ENCODE data around the gene ADAMTSL3.
"Not testable (repeated sequence)": the region's sequence is repeated elsewhere in the genome, so short reads cannot be mapped to it uniquely, and the experiment has no call there.

ADAMTSL3 gene

DNA sequence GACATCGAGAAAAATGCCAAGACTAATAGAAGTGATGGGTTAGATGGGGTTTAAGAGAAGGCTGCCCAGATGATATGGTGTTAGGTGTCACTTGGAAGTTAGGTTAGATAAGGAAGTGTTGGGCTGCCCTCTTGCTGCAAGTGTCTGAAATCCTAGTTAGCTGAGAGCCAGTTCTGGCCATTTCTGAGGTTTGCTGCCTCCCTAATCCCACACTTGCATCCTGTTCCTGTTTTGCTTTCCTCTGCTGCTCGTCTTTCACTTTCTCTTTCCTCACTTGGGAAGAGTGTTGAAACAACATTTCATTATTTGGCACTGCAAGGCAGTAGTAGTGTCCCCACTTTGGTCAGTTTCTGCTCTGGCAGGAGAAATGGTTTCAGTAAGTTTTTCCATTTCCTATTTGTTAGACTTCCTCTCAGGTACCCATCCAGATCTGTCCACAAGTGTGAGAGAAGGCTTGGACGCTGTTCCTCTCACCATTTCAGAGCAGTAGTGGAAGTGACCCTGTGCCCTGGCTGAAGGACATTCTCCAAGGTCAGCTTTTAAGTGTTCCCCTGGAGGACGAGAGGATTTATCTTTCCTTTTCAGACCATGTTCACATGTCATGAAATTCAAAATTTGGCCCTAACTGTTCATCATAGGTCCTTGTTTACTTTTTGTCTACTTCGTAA is 93.3 kb downstream of the ADAMTSL3 start:
- no peak for DNase-seq (ENCODE audit: low read depth)

DNA sequence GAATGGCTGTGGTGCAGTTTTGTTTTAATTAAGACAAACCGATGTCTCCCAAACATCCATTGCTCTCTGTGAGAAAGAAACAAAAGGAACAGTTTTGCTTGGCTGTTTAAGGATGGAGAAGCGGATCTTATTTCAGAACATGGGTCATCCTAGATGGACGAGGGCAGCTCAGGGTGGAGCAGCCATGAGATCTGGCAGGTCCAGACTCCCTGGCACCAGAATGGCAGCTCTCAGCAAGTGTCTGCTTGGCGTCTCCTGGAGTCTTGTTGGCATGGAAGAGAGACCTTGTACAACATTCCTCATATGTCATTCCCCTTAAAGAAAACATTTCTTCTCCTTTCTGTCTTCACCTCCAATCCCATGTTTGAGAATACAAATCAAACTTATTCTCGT is 93.8 kb downstream of the ADAMTSL3 start:
- no peak for DNase-seq (ENCODE audit: low read depth)

DNA sequence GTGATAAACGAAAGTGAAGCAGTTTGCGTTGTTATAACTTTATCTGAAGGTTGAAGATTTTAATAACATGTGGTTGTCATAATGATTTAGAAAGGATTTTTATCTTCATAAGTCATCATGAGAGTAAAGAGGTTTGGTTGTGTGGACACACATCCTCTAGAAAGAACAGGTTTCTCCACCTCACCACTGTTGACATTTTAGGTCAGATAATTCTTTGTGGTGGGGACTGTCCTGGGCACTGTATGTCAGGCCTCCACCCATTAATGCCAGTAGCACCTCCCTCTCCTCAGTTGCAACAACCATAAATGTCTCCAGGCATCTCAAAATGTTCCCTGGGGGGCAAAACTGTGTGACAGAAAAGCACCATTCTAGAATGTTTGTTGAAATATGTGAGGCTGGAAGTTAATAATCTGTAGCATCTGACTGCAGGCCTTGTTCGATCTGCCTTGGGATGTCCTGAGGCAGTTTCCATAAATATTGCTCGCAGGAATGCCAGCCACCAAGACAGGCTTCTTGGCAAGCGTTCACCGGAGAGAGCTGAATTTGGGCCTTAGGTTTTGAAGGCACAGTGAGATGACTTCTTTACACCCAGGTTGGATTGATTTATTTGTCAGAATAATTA is 100.1 kb downstream of the ADAMTSL3 start:
- DNase-seq (ENCODE audit: low read depth), result no peak

DNA sequence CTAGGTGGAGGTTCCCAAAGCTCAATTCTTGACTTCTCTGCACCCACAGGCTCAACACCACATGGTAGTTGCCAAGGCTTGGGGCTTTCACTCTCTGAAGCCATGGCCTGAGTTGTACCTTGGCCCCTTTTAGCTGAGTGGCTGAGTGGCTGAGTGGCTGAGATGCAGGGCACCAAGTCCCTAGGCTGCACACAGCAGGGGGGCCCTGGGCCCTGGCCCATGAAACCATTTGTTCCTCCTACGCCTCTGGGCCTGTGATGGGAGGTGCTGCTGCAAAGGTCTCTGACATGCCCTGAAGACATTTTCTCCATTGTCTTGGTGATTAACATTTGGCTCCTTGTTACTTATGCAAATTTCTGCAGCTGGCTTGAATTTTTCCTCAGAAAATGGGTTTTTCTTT is 103.4 kb downstream of the ADAMTSL3 start:
- not testable (repeated sequence) for DNase-seq (ENCODE audit: low read depth)

DNA sequence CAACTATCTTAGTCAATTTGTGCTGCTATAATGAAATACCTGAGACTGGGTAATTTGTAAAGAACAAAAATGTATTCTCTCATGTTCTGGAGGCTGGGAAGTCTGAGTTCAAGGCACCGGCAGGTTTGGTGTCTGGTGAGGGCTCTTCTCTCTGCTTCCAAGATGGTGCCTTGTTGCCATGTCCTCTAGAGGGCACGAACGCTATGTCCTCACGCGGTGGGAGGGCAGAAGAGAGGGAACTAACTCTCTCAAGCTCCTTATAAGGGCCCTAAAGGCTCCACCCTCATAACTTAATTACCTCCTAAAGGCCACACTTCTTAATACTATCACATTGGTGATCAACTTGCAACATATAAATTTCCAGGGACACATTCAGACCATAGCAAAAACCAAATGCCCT is 108.4 kb downstream of the ADAMTSL3 start:
- DNase-seq (ENCODE audit: low read depth), result no peak

DNA sequence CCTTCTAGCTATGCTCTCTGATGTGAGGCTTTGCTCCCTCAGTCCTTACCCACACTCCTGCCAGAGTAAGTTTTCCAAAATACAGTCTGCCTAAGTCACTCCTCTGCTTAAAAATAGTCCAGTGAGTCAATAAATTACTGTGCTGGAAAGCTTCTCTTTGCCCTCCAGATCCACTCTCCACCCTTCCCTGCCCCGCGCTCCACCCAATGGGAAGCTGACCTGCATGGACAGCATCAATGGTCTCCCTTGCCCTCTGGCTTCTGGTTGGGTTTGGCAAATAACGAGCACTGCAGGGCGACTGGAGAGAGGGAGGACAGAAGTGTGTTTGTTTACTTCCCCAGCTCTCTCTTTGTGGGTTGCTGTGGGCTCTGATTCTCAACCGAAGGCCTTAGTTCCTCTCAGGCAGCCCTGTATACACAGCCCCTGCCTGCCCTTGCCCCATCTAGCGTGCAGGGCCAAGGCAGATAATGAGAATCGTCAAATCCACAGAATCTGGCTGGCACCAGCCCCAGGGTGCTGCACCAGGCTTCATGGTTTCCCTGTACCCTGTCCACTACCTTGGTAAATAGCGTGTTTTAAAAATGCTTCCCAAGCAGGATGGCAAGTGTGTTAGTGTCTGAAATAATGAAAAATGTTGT is 110.4 kb downstream of the ADAMTSL3 start:
- no peak for DNase-seq (ENCODE audit: low read depth)

DNA sequence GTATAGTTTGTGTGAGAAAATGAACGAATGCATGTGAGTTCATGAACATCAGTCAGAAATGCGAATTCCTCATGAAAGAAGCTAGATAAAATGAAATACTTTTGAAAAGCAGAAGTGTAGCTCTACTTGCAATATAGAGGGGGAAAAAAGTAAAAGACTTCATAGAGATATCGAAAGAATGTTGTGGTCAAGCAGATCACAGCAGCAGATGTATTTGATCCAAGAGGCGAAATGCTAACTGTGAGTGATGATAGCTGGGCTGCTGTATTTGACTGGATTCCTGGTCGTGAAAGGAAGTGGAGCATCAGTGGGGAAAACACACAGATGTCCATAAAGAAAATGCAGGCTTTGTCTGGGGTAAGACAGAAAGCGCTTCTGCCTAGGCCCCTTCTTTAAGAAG is 112.4 kb downstream of the ADAMTSL3 start:
- no peak for DNase-seq (ENCODE audit: low read depth)

DNA sequence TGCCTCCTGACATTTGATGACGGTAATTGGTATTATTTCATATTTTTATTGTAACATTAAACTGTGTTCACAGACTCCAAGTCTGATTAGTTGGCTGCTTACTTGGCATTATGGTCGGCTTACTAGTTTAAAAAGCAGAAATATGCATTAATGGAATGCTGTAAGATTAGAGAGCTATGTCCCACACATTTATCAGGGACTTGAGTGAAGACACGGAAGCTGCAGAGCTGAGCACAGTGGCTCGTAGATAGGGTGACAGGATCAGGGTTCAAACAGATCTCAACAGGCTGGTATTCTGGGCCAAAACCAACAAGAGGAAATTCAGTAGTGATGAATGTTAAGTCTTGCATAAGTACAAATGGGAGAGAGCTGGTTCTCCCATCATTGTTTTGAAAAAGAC is 113.8 kb downstream of the ADAMTSL3 start:
- no peak for DNase-seq (ENCODE audit: low read depth)

DNA sequence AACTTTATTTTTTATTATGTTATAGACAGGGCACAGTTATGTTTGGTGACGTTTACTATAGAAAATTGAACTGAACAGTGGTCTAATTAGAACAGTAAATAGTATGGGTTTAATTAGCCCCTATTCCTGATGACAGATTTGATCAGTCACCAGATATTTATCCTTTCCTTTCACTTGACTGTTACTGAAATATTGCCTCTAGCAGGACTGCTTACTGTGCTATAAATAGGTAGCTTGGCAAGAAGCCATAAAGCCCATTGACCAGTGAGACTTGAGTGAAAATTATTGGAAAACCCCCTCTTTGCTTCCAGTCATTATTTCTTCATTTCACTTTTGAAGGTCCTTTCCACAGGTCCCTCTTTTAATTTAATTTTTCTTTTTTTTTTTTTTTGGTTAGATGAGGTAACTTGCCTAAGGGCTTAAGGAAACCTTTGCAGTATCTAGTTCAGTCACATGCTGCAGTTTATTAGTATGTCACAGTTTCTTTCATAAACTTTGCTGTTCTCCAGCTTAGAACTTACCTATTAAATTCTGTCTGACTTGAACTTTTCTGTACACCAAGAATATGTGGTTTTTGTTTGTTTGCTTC is 115.6 kb downstream of the ADAMTSL3 start:
- DNase-seq (ENCODE audit: low read depth), result no peak

DNA sequence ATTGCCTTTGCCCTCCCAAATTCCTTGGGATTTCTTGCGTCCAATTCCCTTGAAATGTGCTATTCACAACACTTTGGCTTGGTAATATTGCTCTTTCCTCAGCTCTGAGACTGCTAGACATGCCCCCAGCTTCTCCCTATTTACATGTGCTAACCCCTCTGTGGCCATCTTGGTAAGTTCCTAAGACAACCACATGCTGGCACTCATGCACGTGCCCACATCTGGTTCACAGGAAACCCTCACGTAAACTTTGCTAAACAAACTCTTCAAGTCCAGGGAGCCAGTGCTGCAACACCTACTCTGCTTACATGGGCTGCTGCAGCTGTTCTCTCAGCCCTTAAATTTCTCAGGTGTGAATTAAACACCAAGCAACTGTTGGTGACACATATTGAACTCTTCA is 121.8 kb downstream of the ADAMTSL3 start:
- no peak for DNase-seq (ENCODE audit: low read depth)

DNA sequence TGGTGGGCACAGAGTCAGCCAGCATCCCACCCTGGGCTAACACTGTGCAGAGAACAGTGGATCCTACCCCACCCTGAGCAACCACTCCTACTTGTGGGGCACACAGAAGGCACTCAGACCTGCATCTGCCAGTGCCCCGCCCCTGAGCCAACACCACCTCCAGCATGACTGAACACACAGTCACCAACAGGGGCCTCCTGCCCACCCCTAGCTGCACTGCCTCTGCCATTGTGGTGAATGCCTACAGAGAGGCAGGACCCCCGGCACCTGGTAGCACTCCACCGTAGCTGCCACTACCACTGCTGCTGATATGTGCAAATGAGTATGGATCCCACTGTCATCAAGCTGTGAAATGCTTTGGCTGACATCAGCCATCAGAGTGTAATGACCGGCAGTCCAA is 123.1 kb downstream of the ADAMTSL3 start:
- DNase-seq (ENCODE audit: low read depth), result no peak

DNA sequence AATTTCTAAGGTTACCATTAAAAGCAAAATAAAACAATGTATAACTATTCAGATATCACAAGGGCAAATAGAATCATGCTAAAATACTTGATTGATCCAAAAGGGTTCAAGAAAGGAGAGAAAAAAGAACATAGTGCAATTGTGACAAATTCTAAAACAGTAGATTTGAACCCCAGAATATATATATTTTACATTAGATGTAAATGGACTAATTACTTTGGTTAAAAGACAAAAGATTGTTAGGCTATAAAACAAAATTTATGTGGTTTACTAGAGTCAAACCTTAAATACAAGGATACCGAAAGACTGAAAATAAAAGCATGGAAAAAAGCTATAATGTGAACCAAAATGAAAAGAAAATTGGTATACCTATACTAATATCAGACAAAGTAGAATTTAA is 129.3 kb downstream of the ADAMTSL3 start:
- no peak for DNase-seq (ENCODE audit: low read depth)

DNA sequence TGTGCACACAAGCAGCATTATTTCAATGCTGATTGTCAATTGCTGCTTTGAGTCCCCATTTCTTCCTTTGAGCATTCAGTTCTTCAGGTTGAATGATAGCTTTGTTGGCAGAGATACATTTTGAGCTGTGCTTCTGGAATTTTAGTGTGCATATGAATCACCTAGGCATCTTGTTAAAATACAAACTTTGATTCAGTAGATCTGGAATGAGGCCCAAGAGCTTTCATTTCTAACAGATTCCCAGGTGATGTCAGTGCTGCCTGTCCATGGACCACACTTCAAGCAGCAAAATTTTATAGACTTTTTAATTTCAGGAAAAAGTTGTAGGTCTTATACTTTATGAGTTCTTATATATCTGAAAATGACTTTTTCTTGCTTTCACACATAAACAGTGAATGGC is 131.1 kb downstream of the ADAMTSL3 start:
- no peak for DNase-seq (ENCODE audit: low read depth)

DNA sequence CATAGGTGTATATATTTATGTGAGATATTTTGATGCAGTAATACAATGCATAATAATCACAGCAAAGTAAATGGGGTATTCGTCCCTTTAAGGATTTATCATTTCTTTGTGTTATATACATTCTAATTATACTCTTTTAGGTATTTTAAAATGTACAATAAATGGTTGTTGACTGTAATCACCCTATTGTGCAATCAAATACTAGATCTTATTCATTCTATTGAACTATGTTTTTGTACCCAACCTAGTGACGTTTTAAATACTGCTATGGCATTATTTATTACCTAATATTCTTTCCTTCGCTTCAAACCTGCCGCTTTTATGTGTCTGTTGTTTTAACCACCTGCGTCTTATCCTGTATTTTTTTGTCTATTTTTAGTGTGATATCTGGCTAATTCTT is 132.4 kb downstream of the ADAMTSL3 start:
- DNase-seq (ENCODE audit: low read depth), result no peak

DNA sequence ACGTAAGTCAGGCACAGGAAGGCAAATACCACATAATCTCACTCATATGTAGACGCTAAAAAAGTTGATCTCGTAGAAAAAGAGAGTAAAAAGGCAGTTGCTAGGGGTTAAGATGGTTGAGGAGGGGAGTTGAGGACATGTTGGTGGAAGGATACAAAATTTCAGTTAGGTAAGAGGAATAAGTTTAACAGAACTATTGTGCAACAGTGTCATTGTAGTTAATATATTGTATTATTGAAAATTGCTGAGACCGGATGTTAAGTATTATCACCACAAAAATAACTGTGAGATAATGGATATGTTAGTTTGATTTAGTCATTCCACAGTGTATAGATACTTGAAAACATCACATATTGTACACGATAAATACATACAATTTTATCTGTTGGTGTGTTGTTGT is 139.1 kb downstream of the ADAMTSL3 start:
- DNase-seq (ENCODE audit: low read depth), result no peak

DNA sequence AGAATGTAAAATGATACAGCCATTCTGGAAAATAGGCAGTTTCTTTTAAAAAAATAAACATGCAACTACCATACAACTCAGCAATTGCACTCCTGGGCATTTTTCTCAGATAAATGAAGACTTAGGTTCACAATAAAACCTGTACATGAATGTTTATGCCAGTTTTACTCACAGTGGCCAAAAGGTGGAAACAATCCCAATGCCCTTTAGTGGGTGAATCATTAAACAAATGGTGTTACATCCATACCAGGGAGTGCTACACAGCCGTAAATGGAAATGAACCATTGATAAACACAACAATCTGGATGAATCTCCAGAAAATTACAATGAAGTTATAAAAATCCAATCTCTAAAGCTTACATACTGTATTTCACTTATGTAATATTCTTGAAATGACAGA is 140.3 kb downstream of the ADAMTSL3 start:
- DNase-seq (ENCODE audit: low read depth), result no peak

DNA sequence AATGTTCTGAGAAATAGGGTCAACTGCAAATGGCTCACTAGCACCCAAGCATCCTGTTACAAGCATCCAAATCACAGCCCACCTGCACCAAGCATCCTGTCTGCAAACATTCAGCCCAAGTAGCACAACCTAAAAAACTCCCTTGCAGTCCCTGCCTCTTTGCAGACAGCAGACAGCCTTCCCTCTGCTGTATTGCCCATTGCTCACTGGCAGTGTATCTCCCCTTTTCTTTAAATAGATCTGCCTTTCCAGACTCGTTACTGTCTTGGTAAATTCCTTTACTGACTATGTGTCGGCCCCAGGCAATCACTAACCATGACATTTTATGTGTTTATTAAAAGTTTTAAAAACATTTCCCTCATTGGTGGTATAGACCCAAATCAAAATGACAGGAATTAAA is 155.4 kb downstream of the ADAMTSL3 start:
- DNase-seq (ENCODE audit: low read depth), result no peak

DNA sequence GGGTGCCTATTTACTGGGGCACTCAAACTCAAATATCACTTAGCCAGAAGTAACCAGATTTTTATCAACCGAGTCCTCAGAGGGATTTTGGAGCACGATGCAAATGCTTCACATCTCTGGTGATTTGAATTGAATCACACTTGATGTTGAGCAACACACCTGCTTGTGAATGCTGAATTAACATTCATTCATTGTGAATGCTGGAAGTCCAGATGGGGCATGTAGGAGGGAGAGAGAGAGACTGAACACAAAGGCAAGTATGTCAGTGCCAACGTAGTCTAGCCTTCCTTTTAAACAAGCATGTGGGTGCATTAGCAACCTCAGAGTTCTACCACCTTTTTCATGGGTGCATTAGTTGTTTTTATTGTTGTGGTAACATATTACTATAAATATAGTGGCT is 156.2 kb downstream of the ADAMTSL3 start:
- DNase-seq (ENCODE audit: low read depth), result no peak

DNA sequence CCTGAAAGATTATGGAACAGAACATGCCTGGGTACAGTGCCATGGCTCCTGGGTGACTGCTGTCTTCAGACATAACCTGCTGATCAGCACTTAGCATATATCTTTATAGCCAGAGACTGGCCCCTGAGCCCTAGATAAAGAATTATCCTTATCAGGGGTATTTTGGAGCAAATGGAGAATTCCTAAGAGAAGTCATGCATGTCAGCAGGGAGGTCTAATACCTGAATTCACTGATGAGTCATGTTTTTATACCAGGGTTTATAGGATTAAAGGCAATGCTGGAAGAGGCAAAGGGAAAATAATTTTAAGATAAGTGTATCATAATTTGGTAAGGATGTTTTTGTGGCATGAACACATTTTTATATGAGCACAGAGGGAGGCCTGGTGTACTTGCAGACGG is 159.8 kb downstream of the ADAMTSL3 start:
- no peak for DNase-seq (ENCODE audit: low read depth)

DNA sequence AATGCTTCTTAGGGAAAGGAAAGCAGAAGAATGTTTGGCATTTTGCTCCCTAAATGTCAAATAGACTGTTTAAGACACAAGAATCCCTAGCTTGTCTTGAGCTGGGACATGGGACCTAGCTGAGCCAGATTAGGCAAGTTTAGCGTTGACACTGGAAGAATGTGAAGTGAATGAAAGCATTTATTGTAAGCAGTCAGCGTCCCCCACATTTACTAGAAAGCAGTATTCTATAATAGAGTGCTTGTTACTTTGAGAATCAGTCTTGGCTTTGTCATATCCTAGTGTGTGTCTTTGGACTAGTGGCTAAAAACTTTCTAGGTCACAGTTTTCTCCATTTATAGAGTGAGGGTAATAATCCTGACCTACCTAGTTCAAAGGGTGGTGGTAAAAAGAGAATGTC is 161.6 kb downstream of the ADAMTSL3 start:
- no peak for DNase-seq (ENCODE audit: low read depth)

DNA sequence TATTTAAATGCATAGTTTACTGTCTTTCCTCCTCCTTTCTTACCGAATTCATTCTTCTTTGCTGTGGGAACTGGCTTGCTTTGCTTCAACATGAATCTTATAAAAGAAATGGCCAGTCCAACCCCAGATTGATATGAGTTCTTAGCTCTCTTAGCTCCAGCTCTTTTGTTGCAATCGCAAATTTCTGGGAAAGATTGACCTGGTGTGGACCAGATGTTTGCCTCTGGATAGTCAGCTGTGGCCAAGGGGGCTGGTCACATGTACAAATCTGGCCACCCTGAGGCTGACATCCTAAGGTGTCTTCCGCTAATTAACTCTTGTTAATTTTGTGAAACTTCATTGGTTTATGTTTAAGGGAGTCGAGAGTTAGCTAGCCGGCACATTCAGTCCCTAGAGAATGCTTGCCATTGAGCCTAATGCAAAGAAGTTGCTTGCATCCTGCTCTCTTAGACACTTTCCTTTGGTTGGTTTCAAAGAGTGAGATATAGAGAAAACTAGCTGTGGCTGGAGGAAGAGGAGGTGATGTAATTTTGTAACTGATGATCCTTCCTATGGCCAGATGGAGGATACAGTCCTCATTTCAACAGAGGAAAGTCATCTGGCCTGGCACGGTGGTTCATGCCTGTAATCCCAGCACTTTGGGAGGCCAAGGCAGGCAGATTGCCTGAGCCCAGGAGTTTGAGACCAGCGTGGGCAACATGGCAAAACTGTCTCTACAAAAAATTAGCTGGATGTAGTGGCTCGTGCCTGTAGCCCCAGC is 162.4 kb downstream of the ADAMTSL3 start:
- DNase-seq (ENCODE audit: low read depth), result no peak

DNA sequence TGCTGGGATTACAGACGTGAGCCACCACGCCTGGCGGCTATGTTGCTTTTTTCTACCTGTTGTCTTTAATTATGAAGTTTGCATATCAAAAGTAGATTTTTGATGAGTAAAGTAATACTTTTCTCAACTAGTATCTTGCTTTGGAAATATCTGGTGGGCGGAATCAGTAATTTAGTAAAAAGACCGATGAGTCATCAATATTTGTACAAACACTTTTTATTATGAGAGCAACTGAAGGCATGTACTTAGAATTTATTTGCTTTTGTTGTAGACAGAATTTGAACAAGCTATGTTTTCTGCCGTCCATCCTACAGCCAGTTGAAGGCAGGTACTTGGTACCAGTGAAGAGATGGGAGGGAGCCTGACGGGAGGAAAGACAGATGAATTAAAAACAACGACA is 164.7 kb downstream of the ADAMTSL3 start:
- no peak for DNase-seq (ENCODE audit: low read depth)

DNA sequence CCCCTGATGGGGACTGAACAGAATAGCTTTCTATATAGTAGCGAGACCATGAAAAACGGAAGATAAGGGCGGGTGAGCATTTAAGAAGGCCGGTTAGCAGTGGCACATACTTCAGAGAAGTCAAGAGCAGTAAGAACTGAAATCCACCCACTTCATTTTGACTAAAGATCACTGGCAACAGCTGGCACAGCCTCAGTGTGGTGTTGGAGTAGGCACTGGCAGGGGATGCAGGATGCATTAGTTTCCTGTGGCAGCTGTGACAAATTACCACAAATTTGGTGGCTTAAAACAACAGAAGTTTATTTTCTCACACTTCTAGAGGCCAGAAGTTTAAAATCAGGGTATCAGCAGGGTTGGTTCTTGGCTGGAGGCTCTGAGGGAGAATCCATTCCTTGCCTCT is 176.5 kb downstream of the ADAMTSL3 start:
- no peak for DNase-seq (ENCODE audit: low read depth)
